Measurements from ENCODE around the gene SEMA5B.

Gene SEMA5B

DNA sequence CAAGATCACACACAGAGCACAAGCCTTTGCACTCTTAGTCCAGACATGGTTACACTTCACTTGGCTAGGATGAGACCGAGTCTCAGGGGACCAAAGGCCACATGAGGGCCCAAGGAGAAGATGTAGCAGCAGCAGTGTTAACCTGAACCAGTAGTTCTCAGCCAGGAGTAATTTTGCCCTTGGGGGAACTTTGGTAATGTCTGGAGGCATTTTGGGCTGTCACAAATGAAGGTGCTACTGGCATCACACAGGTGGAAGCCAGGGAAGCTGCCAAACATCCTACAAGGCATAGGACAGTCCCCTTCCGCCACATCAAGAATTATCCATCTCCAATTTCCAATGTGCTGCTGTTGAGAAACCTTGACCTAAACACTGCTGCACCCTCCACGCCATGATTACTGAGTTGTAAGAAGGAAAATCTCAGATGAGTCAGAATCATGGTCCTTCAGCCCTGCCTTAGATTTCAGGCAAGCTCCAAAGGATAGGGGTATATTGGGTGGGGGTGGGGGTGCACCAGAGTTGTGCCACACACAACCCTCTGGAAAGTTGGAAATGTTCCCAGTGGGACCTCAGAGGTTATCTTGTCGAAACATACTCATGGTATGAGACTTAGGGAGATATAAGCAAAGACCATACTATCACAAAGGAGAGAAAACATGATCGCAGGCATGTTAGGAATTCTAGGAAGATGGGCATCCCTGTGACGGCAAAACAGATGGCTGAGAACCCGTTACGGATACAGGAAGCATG lies 36.2 kb downstream of the SEMA5B start:
- FAIRE-seq, result no peak

DNA sequence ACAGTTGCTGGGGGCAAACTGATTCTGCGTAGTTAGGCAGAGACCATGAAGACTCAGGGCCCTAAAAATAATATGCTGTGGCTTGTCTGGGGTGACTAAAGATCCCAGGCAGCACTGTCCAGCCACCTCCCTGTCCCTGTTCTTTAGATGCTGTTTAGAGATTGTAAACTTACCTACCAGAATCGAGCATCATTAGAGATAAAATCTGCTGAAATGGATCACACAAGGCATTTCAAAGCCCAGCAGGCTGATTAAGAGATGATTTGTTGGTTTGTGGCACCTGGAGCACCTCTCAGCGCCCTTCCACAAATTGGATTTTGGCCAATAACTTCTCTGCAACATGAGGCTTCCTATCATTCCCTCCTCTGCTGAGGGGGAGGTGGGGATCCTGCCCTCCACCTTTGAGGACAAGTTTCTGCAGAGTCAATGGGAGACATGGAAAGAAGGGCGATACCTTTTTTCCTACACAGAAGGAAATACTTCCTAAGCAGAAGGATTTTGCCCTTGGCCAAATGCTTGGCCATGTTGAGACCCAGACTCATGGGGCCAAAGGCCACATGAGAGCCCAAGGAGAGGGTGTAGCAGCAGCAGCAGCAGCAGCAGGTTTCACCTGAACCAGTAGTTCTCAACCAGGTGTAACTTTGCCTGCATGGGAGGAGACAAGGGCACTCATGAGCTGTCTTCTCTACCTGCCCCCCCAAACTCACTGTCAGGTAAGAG lies 37.5 kb downstream of the SEMA5B start:
- FAIRE-seq, result no peak

DNA sequence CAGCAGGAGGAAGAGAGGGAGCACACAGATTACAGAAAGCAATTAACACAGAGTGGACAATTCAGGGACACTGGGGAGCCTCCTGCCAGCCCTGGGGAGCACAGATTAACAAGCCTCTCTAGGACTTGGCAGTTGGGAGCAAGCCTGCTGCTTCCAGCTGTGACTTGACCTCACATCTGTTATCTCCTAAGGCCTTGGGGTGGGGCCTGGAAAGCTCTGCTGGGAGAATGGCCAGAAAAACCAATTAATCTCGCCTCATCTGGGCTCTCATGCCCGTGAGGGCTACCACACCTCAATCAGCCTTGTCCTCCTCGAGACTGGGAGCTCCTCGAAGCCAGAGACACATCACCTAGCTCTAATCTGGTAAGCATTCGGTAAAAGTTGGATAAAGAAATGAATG lies 39.1 kb downstream of the SEMA5B start:
- no peak for FAIRE-seq

DNA sequence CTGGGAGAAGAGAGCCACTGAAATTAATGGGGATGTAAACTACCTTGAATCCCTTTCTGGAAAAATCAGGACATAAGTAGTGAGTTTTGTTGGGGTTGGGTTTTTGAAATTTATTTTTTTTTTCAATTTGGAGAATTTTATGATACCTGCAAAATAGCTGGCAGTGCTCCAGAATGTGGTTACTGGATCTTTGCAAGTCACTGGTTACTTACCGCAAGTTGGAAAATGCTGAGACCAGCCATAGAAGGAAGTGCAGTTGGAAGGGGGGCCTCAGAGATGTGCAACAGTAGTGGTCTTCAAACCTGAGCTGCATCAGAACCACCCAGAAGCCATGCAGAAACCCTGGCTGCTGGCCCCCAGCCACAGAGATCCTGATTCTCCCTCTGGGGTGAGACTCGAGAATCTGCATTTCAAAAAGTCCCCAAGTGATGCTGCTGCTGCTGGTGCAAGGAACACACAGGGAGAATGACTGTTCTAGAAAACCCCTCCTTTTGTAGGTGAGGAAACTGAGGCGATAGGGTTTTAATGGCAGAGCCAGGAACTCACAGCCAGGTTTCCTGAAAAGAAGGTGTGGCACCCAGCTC lies 39.7 kb downstream of the SEMA5B start:
- no peak for FAIRE-seq

DNA sequence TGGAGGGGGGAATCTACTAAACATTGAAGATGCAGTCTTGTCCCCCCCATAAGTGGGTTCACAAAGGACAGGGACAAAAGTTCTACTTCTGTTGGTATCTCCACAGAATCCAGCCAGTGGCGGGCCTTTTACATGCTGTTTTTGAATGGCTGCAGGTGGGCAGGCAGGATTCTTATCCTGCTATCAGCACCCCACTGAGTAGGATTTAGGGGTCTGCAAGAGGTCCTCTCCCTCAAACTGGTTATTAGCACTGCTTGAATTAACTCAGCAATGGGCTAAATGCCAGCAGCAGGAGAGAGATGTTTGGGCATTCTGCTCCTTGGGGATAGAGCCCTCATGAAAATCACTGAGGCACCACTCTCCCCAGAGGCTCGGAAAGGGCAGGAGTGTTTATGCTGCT lies 40.3 kb downstream of the SEMA5B start:
- FAIRE-seq, result no peak

DNA sequence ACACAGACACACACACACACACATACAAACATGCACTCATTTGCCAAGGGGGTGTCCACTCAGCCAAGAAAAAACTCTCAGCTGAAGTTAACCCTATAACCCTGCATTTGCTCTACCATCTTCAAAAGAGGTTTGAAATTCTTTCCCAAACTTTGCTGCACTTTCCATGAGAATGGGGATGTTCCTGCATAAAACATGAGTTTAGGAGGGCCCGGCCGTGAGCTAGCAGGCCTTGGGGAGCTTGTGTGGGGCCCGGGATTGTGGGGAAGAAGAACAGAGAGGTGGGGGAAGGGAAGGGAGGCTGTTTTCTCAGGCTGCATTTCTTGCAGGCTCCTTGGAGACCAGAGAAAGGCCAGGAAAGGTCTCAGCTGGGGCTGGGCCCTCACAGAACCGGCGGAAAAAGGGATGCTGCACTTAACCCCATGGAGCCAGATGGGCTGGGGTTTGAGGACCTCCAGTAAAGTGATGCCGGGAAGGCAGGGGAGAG lies 40.8 kb downstream of the SEMA5B start:
- no peak for FAIRE-seq

DNA sequence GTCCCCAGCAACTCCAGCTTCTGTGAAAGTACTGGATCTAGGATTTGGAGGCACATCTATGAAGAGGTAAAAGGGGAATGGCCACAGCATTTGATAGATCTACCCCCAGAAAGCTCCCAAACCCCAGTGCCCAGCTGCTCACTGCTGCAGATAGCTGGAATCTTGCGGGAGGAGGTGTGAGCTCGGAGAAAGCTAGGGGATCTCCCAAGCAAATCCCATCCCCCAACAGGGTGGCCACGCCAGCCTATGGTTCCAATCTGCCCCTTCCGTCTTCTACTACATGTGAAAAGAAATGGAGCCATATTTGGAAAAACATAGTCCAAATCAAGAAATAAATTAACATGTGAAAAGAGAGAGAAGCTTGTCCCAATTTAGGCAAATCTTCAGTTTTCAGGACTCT lies 42.0 kb downstream of the SEMA5B start:
- no peak for FAIRE-seq

DNA sequence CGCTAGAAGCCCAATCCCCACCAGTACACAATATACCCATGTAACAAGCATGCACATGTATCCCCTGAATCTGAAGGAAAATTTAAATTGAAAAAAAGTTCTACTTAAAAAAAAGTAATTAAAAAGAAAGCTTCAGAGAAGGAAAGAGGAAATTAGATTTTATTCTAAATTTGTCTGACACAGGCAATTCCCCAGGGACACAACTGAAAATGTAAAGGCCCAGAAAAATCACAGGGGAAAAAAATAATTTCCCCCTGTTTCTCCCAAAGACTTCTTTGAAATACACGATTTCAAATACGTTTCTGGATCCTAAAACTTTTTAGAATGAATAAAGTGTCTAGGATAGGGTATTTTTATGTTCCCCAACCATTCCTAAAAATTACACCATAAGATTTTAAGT lies 42.9 kb downstream of the SEMA5B start:
- FAIRE-seq, result no peak

DNA sequence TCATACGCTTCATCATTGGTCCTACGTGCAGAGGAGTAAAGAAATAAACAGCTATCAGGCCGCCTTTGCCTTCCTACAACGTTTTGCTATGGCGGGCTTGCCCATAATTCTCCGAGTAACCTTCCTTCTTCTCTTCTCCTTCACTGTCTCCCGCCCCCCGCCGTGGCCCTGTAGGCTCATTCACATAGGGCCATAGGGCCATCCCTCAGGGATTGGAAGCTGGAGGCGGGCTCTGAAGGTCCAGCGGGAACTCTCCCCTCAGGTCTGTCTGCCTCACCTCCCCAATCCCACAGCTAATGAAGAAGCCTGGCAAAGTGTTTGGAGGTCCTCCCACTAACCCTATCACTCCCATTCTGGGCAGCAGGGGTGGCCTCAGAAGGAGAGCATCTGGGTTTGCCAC lies 43.6 kb downstream of the SEMA5B start:
- FAIRE-seq, result no peak

DNA sequence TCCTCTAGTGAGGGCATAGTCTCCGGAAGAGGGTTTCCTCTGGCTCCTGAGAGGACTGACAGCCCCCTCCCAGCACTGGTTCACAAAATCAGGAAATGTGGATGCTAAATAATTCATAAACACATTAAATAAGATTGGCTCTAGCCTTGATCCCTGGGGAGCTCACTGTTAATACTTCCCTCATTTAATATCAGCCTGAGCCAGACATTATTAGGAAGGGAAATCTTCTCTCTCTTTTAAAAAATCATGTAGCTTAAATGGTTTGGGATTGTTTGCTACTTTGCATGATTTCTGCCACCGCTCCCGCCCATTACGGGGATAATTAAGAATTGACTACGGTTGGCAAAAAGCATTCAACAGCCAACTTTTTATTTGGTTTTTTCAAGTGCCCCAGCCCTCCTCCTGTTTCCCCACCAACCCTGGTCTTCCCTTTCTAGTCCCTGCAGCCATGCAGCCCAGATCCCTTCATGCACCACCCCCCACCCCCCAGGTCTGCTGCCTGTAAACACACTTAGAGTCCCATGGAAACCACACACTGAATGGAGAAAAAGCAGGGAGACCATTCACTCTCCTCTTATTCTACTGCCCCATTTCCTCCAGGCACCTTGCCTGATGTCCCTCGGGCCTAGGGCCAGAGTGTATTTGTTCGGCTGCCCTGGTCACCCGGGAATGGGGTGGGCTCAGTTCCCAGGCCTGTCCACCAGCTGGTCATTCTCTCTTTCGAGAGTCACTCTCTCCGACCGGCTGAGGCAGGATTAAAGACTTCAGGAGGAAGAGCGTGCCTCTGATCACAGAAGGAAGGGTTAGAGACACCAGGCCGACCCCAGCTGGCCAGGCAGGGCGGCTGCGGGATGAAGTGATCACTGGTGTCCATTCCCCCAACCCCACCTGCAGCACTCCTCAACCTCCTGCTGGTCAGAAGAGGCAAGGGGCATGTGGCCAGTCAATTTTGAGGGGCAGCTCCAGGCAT lies 45.1 kb downstream of the SEMA5B start:
- FAIRE-seq, result no peak

DNA sequence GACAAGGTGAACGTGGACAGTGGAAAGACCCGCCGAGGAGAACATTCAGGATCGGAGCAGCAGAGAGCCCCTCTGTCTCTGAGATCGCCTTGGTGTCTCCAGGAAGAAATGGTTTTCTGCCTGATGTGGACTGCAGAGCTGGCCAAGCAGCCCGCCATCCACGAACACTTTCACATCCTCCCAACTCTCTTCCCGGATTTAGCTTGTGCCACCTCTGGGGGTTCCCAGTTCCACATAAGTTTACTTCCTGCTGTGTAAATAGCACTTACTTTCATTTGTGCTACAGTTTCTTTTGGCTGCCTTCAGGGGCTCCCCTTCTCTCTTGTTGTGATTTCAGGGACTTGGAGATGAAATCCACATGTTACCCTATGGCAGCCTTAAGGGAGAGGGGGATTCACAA lies 48.4 kb downstream of the SEMA5B start:
- FAIRE-seq, result no peak

DNA sequence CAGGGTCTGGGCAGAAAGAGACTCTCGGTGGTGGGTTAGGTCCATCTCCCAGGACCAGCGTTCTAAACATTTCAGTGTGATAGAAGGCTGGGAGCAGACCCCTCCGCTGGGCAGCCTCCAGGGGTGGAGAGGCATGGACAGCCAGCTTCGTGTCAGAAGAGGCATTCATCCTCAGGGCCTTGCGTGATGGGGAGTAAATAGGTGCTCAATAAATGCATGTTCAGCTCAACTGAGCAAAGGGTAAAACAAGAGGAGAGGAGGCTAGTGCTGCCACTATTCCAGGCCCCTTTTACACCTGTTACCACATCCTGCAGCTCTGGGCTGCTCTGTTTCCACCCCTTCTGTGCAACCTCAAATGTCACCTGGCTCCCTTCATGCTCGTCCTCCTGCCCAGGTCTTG lies 49.0 kb downstream of the SEMA5B start:
- no peak for FAIRE-seq

DNA sequence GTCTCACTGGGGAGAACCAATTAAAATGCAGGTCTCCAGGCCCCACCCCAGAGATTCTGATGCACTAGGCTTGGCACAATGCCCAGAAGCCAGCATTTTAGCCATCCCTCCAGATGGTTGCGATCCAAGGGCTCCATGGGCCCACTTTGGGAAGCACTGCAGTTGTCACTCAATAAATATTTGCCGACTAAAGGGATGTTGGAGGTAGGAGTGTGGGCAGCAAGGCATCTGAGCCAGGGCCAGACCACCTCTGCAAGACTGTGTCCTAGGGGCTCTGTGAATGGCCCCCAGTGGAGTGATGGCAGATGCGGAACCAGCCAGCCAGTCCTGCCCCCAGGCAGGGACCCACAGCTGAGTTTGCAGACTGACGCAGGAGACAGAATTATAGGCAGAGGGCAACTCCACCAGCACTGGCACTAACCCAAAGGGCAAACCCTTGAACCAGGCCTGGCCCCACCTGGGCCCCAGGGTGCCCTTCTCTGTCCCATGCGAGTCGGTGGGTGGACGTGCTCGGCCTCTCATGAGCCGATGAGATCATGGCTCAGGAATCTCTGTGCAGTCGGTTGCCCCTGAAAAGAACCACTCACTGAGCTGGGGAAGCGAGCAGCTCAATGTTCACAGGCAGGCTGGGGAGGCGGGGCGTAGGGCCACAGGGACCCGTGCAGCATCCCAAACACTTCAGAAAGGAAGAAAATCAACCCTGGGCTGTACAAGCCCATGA lies 49.7 kb downstream of the SEMA5B start:
- no peak for FAIRE-seq

DNA sequence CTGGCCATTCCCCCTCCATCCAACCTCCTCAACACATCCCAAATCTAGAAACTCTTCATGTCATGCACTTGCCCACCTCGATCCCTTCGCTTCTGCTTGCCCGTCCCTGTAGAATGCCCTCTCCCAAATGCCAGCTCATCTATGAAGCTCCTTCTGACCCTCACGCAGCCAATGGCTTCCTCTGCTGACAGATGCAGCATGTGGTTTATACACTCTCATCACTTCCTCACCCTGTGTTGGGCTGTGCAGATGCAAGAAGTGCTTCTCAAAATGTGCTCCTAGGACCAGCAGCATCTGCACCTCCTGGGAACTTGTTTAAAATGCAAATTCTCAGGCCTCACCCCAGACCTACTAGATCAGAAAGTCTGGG lies 51.7 kb downstream of the SEMA5B start:
- no peak for FAIRE-seq

DNA sequence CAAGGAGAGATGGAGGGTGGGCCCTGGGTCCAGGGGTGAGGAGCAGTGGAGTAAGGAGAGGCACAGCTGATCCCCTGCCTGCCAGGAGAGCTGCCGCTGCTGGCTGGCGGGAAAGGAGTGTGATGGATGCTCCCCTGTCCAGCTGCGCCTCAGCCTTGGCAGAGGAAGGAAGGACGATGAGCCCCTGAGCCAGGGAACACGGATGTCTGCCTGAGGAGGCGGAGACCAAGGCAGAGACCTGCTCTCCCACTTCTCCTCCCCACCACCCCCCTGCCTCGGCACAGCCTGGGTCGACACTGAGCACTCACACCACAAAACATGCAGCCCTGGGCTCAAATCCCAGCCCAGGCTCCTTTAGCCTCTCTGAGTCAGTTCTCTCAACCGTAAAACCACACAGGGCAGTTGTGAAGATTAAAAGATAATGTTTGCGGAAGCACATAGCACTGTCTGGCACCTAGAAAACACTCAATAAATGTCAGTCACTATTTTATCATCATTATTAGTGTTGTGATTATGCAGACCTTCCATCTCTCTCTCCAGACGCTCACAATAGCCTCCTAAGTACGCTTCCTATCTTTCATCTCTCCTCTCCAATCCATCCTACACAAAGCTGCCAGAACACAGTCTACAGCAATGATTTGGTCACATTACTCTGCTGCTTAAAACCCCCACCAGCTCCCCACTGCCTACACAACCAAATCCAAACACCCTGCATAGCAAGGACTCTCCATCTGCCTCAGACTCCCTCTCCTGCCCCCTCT lies 52.2 kb downstream of the SEMA5B start:
- FAIRE-seq, result no peak

DNA sequence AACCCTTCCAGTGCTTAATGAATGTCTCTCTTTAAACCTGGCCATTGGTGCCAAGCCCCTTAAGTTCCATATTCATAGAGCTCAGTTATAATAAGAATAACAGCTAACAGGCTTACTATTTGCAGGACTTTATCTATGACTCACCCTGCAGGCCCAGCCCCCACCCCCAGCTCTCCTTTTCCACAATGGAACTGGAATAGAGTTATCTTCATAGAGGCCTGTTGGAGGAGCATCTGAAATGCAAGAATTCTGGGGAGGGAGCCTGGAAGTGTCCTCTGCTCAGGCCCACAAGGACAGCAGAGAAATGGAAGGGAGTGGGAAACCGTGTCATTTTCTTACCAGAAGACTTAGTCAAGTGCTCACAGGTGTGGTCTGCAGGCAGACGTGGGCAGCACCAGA lies 52.8 kb downstream of the SEMA5B start:
- FAIRE-seq, result no peak

DNA sequence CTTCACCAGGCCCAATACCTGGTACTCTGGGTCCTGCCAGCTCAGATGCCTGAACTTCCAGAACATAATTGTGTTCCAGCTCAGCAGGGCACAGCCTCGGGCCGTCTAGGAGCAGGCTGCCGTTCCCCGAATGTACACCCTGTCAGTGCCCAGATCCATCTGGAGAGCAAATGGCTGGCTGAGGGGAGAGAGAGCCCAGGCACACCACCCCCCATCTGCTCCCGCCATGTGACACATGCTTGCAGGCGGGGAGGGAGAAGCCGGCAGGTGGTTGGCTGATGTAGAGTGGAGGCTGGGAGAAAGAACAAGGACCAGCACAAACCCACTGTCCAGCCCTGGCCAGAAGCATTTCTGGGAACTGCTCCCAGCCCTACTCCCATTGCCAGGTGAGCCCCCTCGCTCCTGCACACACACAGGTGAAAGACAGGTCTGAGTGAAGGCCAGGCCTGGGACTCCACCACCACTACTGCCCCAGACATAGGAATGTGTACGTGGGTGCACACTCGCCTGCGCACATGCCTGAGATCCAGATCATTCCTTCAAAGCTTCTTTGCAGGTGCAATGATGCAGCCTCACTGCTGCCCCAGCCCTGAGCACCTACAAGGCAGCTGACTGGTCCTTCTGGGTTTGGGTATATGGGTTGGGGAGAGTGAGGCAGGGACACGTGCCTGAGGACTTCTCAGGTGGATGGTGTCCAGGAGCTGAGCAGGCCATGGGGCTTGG lies 53.5 kb downstream of the SEMA5B start:
- FAIRE-seq, result no peak

DNA sequence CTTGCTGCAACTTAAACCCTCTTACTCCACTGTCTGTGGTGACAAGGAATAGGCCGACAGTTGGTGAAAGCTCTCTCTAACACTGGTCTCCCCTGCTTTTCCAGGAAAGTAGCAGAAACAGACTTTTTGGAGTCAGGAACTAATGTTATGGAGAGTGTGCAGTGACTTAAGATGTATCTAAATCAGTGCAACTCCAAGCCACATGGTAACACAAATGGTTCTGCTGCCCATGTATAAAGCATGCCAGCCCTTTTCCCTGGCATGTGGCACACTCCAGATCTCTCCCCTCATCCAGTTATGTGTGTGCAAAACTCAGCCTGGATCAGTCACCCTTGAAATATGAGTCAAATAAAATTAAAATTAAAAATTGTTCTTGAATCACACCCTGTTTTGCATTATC lies 55.4 kb downstream of the SEMA5B start:
- no peak for FAIRE-seq

DNA sequence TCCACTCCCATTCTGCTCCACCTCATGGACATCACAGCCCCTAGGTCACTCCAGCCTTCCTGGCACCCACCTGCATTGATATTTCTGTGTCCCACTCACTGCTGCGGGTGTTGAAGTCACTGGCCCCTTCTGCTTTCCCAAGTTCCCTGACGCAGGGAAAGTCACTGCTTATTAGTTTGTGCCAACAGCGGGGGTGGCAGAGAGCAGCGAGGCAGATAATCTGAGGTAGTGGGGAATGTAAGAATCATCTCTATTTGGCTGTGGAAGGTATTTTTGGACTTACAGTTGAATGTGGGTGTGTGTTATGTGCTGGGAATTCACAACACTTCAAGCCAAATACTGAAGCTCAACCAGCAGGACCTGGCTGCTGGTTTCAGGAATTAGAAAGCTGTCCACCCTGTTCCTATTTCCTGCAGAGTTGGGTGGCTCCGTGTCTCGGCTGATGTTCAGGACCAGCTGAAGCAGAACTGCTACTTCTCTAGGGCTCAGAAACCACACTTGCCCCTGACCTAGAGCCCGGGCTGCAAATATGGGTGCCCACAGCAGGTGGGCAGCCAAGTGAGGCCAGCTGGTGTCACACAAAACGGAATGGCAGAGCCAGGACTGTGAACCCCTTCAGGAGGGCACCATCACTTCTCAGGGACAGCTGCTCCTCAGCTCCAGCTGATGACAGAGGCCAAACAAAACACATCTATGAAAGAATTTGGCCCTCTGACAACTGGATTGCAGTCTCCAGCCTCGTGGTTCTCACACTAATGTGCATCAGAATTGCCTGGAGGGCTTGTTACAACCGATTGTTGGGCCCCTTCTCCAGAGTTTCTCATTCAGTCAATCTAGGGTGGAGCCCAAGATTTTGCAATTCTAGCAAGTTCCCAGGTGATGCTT lies 57.7 kb downstream of the SEMA5B start:
- FAIRE-seq, result no peak

DNA sequence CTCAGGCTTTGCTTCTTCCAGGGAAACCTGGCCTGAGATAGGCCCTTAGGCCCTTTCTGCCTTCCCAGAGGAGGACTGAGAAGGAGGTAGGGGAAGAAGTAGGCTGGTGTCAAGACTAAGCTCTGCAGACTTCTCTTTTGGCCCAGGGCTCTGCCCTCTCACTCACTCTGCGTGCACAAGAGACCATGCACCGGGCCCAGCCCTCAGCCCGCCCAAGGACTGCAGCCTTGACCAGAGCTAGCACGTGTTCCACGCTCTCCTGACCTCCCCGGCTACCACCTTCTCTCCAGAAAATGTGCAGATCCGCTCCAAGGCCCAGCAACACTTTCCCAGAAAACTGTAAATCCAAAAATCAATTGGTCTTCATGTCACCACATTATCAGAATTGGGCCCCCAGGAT lies 59.8 kb downstream of the SEMA5B start:
- no peak for FAIRE-seq
